ENCODE results near the gene BAHCC1. TPM values are rescaled to one million over a fixed set of nuclear protein-coding genes. Genes with fewer than 3 reads are reported as not detected.

Gene BAHCC1
- total RNA-seq, 1 experiment from 2014 or later = 9.9 TPM

- no TSS peak for BruUV-seq (replicated peaks)
- CTCF ChIA-PET = no interaction called here
- no peaks in the 10 kb centered on the region for H3K79me2 ChIP-seq (ENCODE audit: low read length)
- no peak overlapping the region for H2AFZ ChIP-seq (ENCODE audit: low read length)
- H3K36me3 ChIP-seq (ENCODE audit: low read depth, low read length) = no peaks in the 10 kb centered on the region
- no peak for DNase-seq
- TF ChIP-seq CTCF (conservative IDR thresholded peaks at IDR 0.05; ENCODE audit: low read depth, low read length) (no peak), EZH2phosphoT487 (IDR thresholded peaks at IDR 0.05; ENCODE audit: borderline replicate concordance, low read length) (no peak), EZH2 (IDR thresholded peaks at IDR 0.05; ENCODE audit: low read length, unreplicated experiment) (no peak)
- ATAC-seq = peak; percentile 65
- no peak overlapping the region for H3K4me2 ChIP-seq (ENCODE audit: low read length)
- no peaks in the 10 kb centered on the region for H3K9me2 ChIP-seq (replicated peaks; ENCODE audit: low read length)
- H3K9ac ChIP-seq (ENCODE audit: low read length) = no peak overlapping the region
- no peak overlapping the region for H3K4me3 ChIP-seq (ENCODE audit: low read length)
- no peaks in the 10 kb centered on the region for H3K27me3 ChIP-seq (ENCODE audit: low read length)
- intact Hi-C loops (cut with micrococcal nuclease) = no loop called here
- H3K27ac ChIP-seq (ENCODE audit: low read length) = no peak overlapping the region
- H3K9me3 ChIP-seq (ENCODE audit: low read length) = no peaks in the 10 kb centered on the region
- H4K20me1 ChIP-seq (ENCODE audit: low read length) = no peaks in the 10 kb centered on the region
- H3K4me1 ChIP-seq (ENCODE audit: insufficient read depth, low read length) = peaks cover 7% of the 10 kb centered on the region
- no peaks in the 10 kb centered on the region for H3F3A ChIP-seq (ENCODE audit: low read length, unreplicated experiment)
- POLR2A ChIA-PET (ENCODE audit: unreplicated experiment) = no interaction called here
These were observed 17.3 kb downstream of the BAHCC1 start for GRCh38 chr17:81412490-81413093.

- no peak overlapping the region for H3K9ac ChIP-seq (ENCODE audit: low read length)
- no peaks in the 10 kb centered on the region for H3K79me2 ChIP-seq (ENCODE audit: low read length)
- peaks cover 3% of the 10 kb centered on the region for H3F3A ChIP-seq (ENCODE audit: low read length, unreplicated experiment)
- peaks cover 15% of the 10 kb centered on the region for H3K4me1 ChIP-seq (ENCODE audit: insufficient read depth, low read length)
- H3K27me3 ChIP-seq (ENCODE audit: low read length) = no peaks in the 10 kb centered on the region
- ChIA-PET POLR2A (ENCODE audit: unreplicated experiment) (no interaction called here), CTCF (no interaction called here)
- no peak overlapping the region for H2AFZ ChIP-seq (ENCODE audit: low read length)
- H3K9me2 ChIP-seq (replicated peaks; ENCODE audit: low read length) = no peaks in the 10 kb centered on the region
- TF ChIP-seq EZH2phosphoT487 (IDR thresholded peaks at IDR 0.05; ENCODE audit: borderline replicate concordance, low read length) = no peak
- no peak for TF ChIP-seq EZH2 (IDR thresholded peaks at IDR 0.05; ENCODE audit: low read length, unreplicated experiment)
- no peak for TF ChIP-seq CTCF (conservative IDR thresholded peaks at IDR 0.05; ENCODE audit: low read depth, low read length)
- DNase-seq (no peak), ATAC-seq (no peak)
- no peak overlapping the region for H3K4me3 ChIP-seq (ENCODE audit: low read length)
- intact Hi-C loops (cut with micrococcal nuclease) = no loop called here
- no peaks in the 10 kb centered on the region for H3K36me3 ChIP-seq (ENCODE audit: low read depth, low read length)
- BruUV-seq (replicated peaks) = no TSS peak
- no peaks in the 10 kb centered on the region for H3K9me3 ChIP-seq (ENCODE audit: low read length)
- H3K4me2 ChIP-seq (ENCODE audit: low read length) = no peak overlapping the region
- H4K20me1 ChIP-seq (ENCODE audit: low read length) = no peaks in the 10 kb centered on the region
- no peak overlapping the region for H3K27ac ChIP-seq (ENCODE audit: low read length)
These were observed 18.4 kb downstream of the BAHCC1 start for GRCh38 chr17:81413497-81414135.
